ENCODE results near the gene MYO3A.
"Not testable (repeated sequence)": the region's sequence is repeated elsewhere in the genome, so short reads cannot be mapped to it uniquely, and the experiment has no call there.

Gene MYO3A

DNA sequence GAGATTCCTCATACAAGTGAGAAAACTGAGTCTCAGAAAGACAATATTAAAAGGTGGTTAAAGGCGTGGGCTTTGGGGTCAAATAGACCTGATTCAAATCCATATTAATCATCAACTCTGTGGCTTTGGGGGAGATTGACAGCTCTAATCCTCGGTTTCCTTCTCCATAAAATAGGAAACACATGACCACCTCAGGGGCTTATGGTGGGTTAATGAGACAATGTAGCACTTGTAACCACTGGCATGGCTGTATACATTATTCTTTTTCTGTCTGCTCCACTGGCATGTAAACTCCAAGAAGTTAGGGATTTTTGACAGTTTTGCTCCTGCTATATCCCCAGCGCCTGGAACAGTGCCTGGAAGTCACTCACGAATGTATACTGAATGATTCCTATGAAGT, 161.8 kb downstream of the MYO3A start:
- DNase-seq = no peak

GRCh38 chr10:26097549-26097948, 163.5 kb downstream of the MYO3A start:
- not testable (repeated sequence) for DNase-seq

GRCh38 chr10:26112532-26112931, 178.5 kb downstream of the MYO3A start:
- peak; percentile 86 for DNase-seq

DNA sequence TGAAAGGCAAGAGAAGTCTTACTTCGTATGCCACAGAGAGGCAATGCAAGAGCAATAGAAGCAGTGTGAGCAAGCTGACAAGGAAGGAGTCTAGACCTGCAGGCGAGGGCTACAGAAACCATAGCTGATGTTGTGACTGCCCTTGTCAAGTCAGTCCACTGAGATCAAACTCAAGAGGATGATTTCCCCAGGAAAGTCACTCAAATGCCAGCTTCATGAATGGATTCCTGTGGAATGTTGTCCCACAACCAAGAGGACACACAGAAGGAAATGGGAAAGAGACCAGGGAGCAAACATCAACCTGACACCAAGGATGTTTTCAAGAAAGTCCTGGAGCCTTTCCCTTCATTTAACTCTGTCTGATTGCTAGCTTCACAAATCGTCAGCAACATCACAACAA, 204.6 kb downstream of the MYO3A start:
- no peak for DNase-seq

GRCh38 chr10:26156019-26156418, 222.0 kb downstream of the MYO3A start:
- no peak for DNase-seq

DNA sequence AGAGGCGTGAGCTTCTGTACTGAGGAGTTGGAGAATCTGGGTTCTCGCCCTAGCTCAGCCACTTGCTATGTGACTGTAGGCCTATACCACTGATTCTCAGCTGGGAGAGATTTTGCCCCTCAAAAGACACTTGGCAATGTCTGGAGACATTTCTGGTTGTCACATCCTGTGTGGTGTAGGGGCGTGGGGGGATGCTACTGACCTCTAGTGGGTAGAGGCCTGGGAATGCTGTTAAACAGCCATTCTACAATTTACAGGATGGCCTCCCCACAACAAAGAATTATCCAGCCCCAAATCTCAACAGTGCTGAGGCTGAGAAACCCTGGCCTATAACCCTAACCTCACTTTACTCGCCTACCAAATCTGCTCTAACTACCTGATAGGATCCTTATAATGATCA, 223.7 kb downstream of the MYO3A start:
- DNase-seq = no peak

- no peak for DNase-seq
These were observed 235.4 kb downstream of the MYO3A start for GRCh38 chr10:26169466-26169865.

DNA sequence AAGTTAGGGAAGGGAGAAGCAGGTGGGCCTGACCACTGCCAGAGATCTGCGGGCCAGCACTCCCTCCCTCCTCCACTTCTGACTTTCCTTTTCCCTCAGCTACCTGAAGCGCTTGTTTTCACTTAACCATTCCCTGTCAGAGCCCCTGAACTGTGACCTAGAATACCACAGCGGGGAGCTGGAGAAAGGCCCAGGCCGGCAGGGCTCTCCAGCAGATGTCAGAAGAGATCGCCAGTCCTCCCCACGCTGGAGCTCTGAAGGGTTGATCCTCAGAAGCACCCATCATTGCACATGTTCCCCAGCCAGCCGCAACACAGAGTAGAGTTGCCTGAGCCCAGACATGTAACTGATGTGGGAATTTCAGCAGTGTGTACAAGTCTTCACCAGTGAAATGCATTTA, 238.1 kb downstream of the MYO3A start:
- no peak for DNase-seq

DNA sequence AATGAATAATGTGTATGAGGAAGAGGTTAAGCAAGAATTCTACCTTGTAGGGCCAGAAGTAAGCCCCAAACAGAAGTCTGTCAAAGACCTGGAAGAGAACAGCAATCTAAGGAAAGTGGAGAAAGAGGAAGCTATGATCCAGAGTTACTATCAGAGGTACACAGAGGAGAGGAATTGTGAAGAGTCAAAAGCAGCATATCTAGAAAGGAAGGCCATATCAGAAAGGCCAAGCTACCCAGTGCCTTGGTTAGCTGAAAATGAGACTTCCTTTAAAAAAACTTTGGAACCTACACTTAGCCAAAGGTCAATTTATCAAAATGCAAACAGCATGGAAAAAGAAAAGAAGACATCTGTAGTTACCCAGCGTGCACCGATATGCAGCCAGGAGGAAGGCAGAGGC, 239.8 kb downstream of the MYO3A start:
- DNase-seq = no peak

DNA sequence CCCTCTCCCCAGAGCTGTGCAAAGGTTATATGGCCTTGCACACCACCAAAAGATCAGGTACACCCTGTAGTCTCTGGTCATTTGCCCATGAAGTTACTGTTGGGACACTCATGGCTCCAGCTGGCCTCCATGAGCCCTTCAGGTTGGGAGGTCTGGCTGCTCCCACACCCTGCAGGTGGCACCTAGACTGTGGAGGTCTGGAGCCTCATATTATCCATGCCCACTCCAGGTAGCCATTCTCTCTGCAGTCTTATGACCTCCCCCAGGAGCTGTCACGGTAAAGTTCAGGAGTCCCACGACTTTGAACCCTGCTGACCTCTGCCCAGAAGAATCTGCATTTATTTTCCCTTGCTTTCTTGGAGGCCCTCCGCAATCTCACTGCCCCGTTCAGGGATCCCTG, 243.3 kb downstream of the MYO3A start:
- no peak for DNase-seq

- no peak for DNase-seq
These were observed 260.2 kb downstream of the MYO3A start for GRCh38 chr10:26194275-26194674.

- DNase-seq = no peak
These were observed 263.2 kb downstream of the MYO3A start for GRCh38 chr10:26197248-26197647.

DNA sequence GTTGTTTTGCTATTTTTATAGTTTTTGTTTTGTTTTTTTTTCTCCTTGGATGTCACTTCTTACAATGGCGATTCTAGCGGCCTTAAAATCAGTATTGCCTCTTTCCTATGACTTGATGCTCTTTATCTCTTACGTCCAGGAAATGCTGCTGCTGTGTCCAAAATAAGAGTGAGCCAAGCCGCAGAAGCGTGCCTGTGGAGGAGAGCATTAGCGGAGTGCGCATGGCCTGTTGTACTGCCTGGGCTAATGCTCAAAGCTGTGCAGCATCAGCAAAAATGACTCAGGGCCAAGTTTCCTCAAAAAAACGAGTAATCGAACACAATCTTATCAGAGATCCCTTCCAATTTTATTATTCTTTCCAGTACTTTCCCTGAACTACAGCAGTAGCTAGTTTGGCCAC, 264.1 kb downstream of the MYO3A start:
- DNase-seq = no peak

GRCh38 chr10:26199841-26200240, 265.8 kb downstream of the MYO3A start:
- DNase-seq = no peak

DNA sequence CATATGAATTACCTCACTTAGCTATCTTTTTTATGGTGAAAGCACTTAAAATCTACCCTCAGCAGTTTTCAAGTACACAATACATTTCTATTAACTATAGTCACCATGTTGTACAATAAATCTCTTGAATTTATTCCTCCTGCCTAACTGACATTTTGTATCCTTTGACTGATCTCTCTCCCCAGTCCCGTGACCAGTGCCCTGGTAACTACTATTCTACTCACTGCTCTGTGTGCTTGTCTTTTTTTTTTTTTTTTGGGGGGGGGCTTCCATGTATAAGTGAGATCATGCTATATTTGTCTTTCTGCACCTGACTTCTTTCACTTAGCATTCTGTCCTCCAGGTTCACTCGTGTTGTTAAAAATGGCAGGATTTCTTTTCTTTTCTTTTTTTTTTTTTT, 271.2 kb downstream of the MYO3A start:
- no peak for DNase-seq

DNA sequence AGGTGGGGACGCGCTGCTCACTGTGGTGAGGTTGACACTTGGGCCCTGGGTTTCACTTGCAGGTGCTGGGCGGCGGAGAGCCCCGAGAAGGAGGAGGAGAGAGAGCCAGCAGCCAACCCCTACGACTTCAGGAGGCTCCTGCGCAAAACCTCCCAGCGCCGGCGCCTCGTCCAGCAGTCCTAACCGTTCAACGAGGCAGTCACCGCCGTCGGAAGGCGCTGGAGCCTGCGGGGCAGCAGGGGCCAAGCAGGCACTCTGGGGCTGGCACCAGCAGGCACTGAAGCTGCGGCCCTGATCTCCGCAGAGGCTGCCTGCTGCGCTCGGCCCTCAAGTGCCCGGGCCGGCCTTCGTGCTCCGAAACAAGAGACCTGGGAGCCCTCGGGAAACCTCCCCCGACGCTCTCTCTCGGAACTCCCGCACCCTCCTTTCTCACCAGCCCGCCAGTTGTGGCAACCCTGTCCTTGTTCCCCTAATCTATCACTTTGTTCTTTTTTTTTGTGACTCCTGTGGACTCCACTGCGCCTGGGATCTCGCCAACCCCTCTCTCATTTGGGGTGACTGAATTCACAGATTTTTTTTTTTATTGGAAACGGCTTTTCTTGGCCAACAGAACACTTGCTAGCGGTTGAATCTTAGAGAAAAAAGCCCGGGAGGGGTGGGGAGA, 277.9 kb downstream of the MYO3A start:
- DNase-seq = no peak

GRCh38 chr10:26212511-26212910, 278.5 kb downstream of the MYO3A start:
- no peak for DNase-seq

DNA sequence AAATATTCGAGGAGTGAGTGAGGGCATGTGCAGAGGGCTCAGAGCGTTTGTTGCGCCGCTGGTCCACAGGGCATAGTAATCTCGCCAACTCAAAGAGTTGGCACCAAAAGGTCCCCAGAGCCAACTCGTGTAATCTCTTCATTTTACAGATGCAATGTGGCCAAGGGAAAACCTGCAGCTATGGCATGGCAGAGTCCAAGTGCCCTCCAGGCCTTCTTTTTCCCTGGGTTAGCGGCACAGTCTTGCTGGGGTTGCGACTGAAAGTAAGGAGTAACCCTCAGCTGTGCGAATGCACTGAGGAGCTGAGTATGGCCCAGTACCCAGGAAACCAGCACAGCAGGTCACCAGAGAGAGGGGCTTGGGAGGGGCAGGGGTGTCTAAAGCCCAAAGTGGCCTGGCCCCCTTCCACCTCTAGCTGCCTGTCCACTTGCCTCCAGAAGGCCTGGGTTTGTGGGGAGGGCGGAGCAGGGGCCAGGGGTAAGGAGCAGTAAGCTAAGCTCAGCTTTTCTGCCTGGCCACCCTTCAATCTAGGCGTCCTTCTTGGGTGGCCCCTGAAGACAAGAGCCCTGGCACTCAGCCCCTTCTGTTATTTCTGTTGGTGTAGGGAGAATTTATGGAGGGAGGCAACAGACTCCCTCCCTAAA, 279.2 kb downstream of the MYO3A start:
- DNase-seq = no peak

DNA sequence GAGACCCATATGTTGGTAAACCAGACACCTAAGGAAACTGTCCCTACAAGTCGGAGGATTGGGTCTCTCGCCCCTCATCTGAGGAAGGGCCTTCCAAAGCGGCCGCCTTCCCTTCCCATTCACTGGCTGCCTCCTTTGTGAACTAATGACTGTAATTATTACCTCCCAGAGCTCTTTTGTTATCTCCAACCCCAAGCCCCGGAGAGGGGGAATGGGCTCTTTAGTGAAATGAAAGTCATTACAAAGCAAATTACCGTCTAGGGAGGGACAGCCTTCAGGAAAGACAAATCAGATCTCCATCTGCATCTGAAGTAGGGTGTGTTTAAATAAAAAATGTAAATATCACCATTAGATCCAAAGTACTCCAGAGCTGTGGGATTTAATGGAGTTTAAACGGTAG, 280.0 kb downstream of the MYO3A start:
- DNase-seq = no peak

GRCh38 chr10:26214551-26215395, 280.7 kb downstream of the MYO3A start:
- no peak for DNase-seq

- no peak for DNase-seq
These were observed 281.4 kb downstream of the MYO3A start for GRCh38 chr10:26215396-26215934.

DNA sequence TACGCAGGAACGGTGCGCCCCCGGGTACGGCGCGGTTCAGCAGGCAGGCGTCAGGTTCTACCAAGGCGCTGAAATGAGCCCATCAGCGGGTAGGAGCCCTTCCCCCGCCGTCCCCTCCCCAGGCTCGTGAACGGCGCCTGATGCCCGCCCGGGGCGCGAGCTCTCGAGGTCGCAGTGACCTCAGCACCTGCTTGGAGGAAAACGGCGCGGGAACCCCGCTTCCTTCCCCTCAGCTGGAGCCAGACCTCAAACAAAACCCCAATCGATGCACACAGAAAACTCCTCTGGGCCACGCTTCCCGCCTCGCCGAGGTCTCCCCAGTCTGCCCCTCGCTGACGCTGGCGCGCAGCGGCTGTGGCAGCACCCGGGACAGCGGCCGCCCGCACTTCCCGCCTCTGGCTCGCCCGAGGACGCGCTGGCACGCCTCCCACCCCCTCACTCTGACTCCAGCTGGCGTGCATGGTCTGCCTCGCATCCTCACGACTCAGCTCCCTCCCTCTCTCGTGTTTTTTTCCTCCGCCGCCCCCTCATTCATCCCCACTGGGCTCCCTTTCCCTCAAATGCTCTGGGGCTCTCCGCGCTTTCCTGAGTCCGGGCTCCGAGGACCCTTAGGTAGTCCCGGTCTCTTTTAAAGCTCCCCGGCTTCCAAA, 282.0 kb downstream of the MYO3A start:
- peak; percentile 20 for DNase-seq

Measured in fibroblast of skin of right biceps (primary cell).